GM12878 (cell line): Measurements from ENCODE around the gene KLRC2. TPM values are rescaled to one million over a fixed set of nuclear protein-coding genes. Genes with fewer than 3 reads are reported as not detected.

ENCODE experiments used
- ATAC-seq: fragments of 200-7000 bp; cut with Tn5 transposase; 3 replicates; pipeline ENCODE4 v1.9.1; 2020; ENCODE audit warnings: mild to moderate bottlenecking, moderate library complexity
- BruUV-seq: library from RNA; stranded (reverse); fragments of 400-500 nt; replicated peaks from 2 replicates; lab custom pipeline; 2021; lab: Mats Ljungman, UMichigan
- CTCF ChIA-PET: fragments of 300-600 bp; sonication (Branson Sonifier 250); formaldehyde crosslinking; extraction: SDS; loops from one replicate; lab custom pipeline; 2021; ENCODE audit warnings: inconsistent platforms; lab: Yijun Ruan, JAX
- POLR2A ChIA-PET: fragments of 350-600 bp; formaldehyde crosslinking; extraction: SDS; loops from one replicate; lab custom pipeline; 2021; ENCODE audit warnings: inconsistent platforms; lab: Charles Lee
- RAD21 ChIA-PET: fragments of 300-600 bp; sonication (Branson Sonifier 250); formaldehyde crosslinking; loops from one replicate; lab custom pipeline; 2023; ENCODE audit warnings: antibody characterized with exemption; ENCODE audit not compliant: unreplicated experiment; lab: Charles Lee
- SMC1A ChIA-PET: fragments of 300-600 bp; sonication (Branson Sonifier 250); formaldehyde crosslinking; loops from one replicate; lab custom pipeline; 2023; ENCODE audit not compliant: unreplicated experiment, uncharacterized antibody; lab: Charles Lee
- DNase-seq: peaks from one replicate; pipeline ENCODE4 v3.0.0-alpha.2; 2011; ENCODE audit warnings: low read depth, low spot score
- FAIRE-seq: peaks from 3 replicates; lab custom pipeline; 2011; peaks lifted over from hg19 to GRCh38; lab: Jason Lieb, UNC
- H2AFZ ChIP-seq: 2 replicates; pipeline ENCODE4 v1.6.0; 2011; ENCODE audit warnings: low read depth, low read length, control low read depth; ENCODE audit not compliant: control insufficient read depth
- H3K27ac ChIP-seq: 2 replicates; pipeline ENCODE4 v1.5.1; 2011; ENCODE audit warnings: control low read depth; ENCODE audit not compliant: control insufficient read depth, insufficient read depth
- H3K27me3 ChIP-seq, 2 experiments: replicated peaks in 1 of 2; 2 replicates each; pipeline versions ENCODE4 v1.6.0 to v1.6.1; 2011; ENCODE audit warnings: low read length in 1 of 2; ENCODE audit not compliant: control insufficient read depth in 2 of 2, insufficient read depth in 2 of 2
- H3K36me3 ChIP-seq, 2 experiments: 2 replicates each; pipeline ENCODE4 v1.5.1; 2011; ENCODE audit warnings: low read length in 1 of 2; ENCODE audit not compliant: control insufficient read depth in 2 of 2, insufficient read depth in 2 of 2
- H3K4me1 ChIP-seq: 2 replicates; pipeline ENCODE4 v1.6.1; 2011; ENCODE audit warnings: mild to moderate bottlenecking, low read length, moderate library complexity, mixed read lengths; ENCODE audit not compliant: control insufficient read depth, insufficient read depth
- H3K4me2 ChIP-seq: 2 replicates; pipeline ENCODE4 v1.6.0; 2011; ENCODE audit warnings: control low read depth; ENCODE audit not compliant: control insufficient read depth, insufficient read depth
- H3K4me3 ChIP-seq: fragments of 200-600 bp; sonication (generic); 2 replicates; pipeline ENCODE4 v1.5.1; 2016
- H3K79me2 ChIP-seq: 2 replicates; pipeline ENCODE4 v1.6.0; 2011; ENCODE audit warnings: low read length; ENCODE audit not compliant: control insufficient read depth, insufficient read depth
- H3K9ac ChIP-seq: 2 replicates; pipeline ENCODE4 v1.8.0; 2011; ENCODE audit warnings: low read length, control low read depth, mixed read lengths; ENCODE audit not compliant: control insufficient read depth, insufficient read depth
- H3K9me3 ChIP-seq: replicated peaks from 3 replicates; pipeline ENCODE4 v1.5.1; 2011; ENCODE audit warnings: mild to moderate bottlenecking, low read length; ENCODE audit not compliant: control insufficient read depth, insufficient read depth
- H4K20me1 ChIP-seq: 2 replicates; pipeline ENCODE4 v1.6.0; 2011; ENCODE audit not compliant: control insufficient read depth, insufficient read depth
- DPF2 ChIP-seq: fragments of 450-650 bp; IDR thresholded peaks from 2 replicates; pipeline ENCODE4 v1.6.1; 2017; ENCODE audit warnings: mild to moderate bottlenecking
- FOXM1 ChIP-seq: IDR thresholded peaks from 2 replicates; pipeline ENCODE4 v1.6.1; 2012; ENCODE audit warnings: low read depth, mild to moderate bottlenecking, inconsistent platforms, low read length, moderate library complexity
- IKZF1 ChIP-seq: fragments of 450-650 bp; conservative IDR thresholded peaks from 2 replicates; pipeline ENCODE4 v1.6.1; 2017; ENCODE audit warnings: antibody characterized with exemption, mild to moderate bottlenecking
- MEF2B ChIP-seq: fragments of 450-650 bp; IDR thresholded peaks from 2 replicates; pipeline ENCODE4 v1.6.1; 2018; ENCODE audit warnings: mild to moderate bottlenecking, moderate library complexity; ENCODE audit not compliant: partially characterized antibody, poor library complexity, severe bottlenecking
- NFYA ChIP-seq: IDR thresholded peaks from 2 replicates; pipeline ENCODE4 v1.6.1; 2011; ENCODE audit warnings: low read depth, mild to moderate bottlenecking, low read length, improper control_type of control experiment, borderline replicate concordance
- NR2C2 ChIP-seq: IDR thresholded peaks from 2 replicates; pipeline ENCODE4 v1.6.1; 2011; ENCODE audit warnings: borderline replicate concordance, low read depth; ENCODE audit not compliant: control insufficient read depth, insufficient read length
- REST ChIP-seq: IDR thresholded peaks from 2 replicates; pipeline ENCODE4 v1.6.1; 2012; ENCODE audit warnings: mild to moderate bottlenecking, low read depth, low read length
- RUNX3 ChIP-seq: IDR thresholded peaks from 2 replicates; pipeline ENCODE4 v1.6.1; 2012; ENCODE audit warnings: low read length, inconsistent platforms
- SMC3 ChIP-seq: IDR thresholded peaks from 2 replicates; pipeline ENCODE4 v1.6.1; 2011; ENCODE audit warnings: low read length, improper control_type of control experiment, borderline replicate concordance
- STAT3 ChIP-seq: IDR thresholded peaks from 2 replicates; pipeline ENCODE4 v1.6.1; 2011; ENCODE audit warnings: low read depth, low read length, improper control_type of control experiment
- WRNIP1 ChIP-seq: IDR thresholded peaks from 2 replicates; pipeline ENCODE4 v1.6.1; 2011; ENCODE audit warnings: low read depth, low read length, improper control_type of control experiment, borderline replicate concordance
- YY1 ChIP-seq: IDR thresholded peaks from 2 replicates; pipeline ENCODE4 v1.6.1; 2011; ENCODE audit warnings: low read depth, mild to moderate bottlenecking, low read length
- WGBS: methylation state at CpG from one replicate; pipeline ENCODE4 v1.1.6; 2016; ENCODE audit warnings: low lambda C conversion rate; ENCODE audit not compliant: insufficient replicate concordance, insufficient coverage; ENCODE audit errors: missing lambda C conversion rate; 5-methylcytosine and 5-hydroxymethylcytosine counted together
- in situ Hi-C: fragments of 300-500 bp; cut with MboI; formaldehyde crosslinking; loops from 9 replicates; pipeline ENCODE4 v1.14.3; 2018; ENCODE audit warnings: mixed read lengths
- intact Hi-C: fragments of 100-400 bp; cut with micrococcal nuclease; formaldehyde crosslinking; loops from one replicate; pipeline ENCODE4 v1.14.2; 2022; ENCODE audit not compliant: unreplicated experiment
- polyA plus RNA-seq, 11 experiments: library from polyadenylated mRNA; depleted of rRNA in 4 of 11; unstranded in 6 of 11; stranded (reverse) in 5 of 11; fragments of >200 nt; fragmentation: Nextera tagmentation in 4 of 11; fragmentation: Illumina TruSeq in 1 of 11; extraction: Ambion mirVana in 4 of 11; extraction: Trizol in 1 of 11; gene quantifications; 1 replicate in 1 of 11; 2 replicates in 10 of 11; pipeline versions ENCODE4 v1.2.1 to v1.2.3, GENCODE V29; 2011 to 2016; ENCODE audit warnings: inconsistent platforms in 2 of 11, missing spikeins in 2 of 11, low read depth in 1 of 11
- total RNA-seq, 4 experiments: library from RNA; depleted of rRNA in 3 of 4; stranded (reverse); fragments of >200 nt in 3 of 4; fragmentation: Illumina TruSeq in 1 of 4; extraction: Trizol in 1 of 4; gene quantifications; 2 replicates each; pipeline versions ENCODE4 v1.2.1 to v1.2.3, GENCODE V29; 2013 to 2021
- TF ChIP-seq, protein P1 (sequence below): IDR thresholded peaks from 2 replicates; pipeline ENCODE4 v1.6.1; 2012; ENCODE audit warnings: low read depth, low read length, improper control_type of control experiment
- TF ChIP-seq, protein P2 (sequence below): fragments of 450-650 bp; conservative IDR thresholded peaks from 2 replicates; pipeline ENCODE4 v1.6.1; 2017; ENCODE audit warnings: mild to moderate bottlenecking, moderate library complexity
- TF ChIP-seq, protein P3 (sequence below): IDR thresholded peaks from 2 replicates; pipeline ENCODE4 v1.6.1; 2012; ENCODE audit warnings: low read length, inconsistent platforms
- TF ChIP-seq, protein P4 (sequence below): IDR thresholded peaks from 2 replicates; pipeline ENCODE4 v1.6.1; 2012; ENCODE audit warnings: low read depth, low read length, improper control_type of control experiment

The KLRC2 gene
- total and polyA plus RNA-seq, 10 of the 15 experiments (the other 5 are each of a cell fraction or from before 2014, with no cell fraction given), result 0.15 to 0.40 (median 0.20) TPM; not detected in 5

- no peak overlapping the region for H3K9ac ChIP-seq
- H3K36me3 ChIP-seq, result no peaks in the 10 kb centered on the region
- ChIA-PET CTCF (interaction anchor here (1.0 to 2.1 kb wide), 5 partner anchors 8 to 62 kb away, joined by 3 to 13 read pairs (median 4); partner anchors contain the start of gene KLRC4), RAD21 (interaction anchor here (1.4 to 6.7 kb wide), 3 partner anchors 18 to 28 kb away, joined by 4 to 75 read pairs (median 6); no protein-coding TSS in a partner anchor), SMC1A (interaction anchor here (0.6 to 4.1 kb wide), 12 partner anchors 8 to 157 kb away, joined by 3 to 67 read pairs (median 4); partner anchors contain the start of gene KLRC4), POLR2A (interaction anchor here (1.1 to 2.6 kb wide), 2 partner anchors 29 to 150 kb away, joined by 4 to 24 read pairs; no protein-coding TSS in a partner anchor)
- BruUV-seq, result no TSS peak
- 65% methylated on average over 3 of the region's 3 CpGs for WGBS
- H3K27me3 ChIP-seq, result no peaks in the 10 kb centered on the region
- in situ Hi-C loops (no loop called here), intact Hi-C loops (loop anchor here (10.0 kb wide), 1 partner anchor 282 kb away; the partner anchor contains the start of gene STYK1)
- no peak overlapping the region for H3K27ac ChIP-seq
- ATAC-seq (no peak), FAIRE-seq (no peak), DNase-seq (no peak)
- no peak overlapping the region for H2AFZ ChIP-seq
- no peak overlapping the region for H3K4me3 ChIP-seq
- no peaks in the 10 kb centered on the region for H4K20me1 ChIP-seq
- H3K79me2 ChIP-seq, result no peaks in the 10 kb centered on the region
- peaks cover 9% of the 10 kb centered on the region; the same call in 1 of the 2 replicates for H3K4me1 ChIP-seq
- H3K9me3 ChIP-seq, result no peaks in the 10 kb centered on the region; the same call in 2 of the 3 replicates
- H3K4me2 ChIP-seq, result no peak overlapping the region
- TF ChIP-seq, protein P1, sequence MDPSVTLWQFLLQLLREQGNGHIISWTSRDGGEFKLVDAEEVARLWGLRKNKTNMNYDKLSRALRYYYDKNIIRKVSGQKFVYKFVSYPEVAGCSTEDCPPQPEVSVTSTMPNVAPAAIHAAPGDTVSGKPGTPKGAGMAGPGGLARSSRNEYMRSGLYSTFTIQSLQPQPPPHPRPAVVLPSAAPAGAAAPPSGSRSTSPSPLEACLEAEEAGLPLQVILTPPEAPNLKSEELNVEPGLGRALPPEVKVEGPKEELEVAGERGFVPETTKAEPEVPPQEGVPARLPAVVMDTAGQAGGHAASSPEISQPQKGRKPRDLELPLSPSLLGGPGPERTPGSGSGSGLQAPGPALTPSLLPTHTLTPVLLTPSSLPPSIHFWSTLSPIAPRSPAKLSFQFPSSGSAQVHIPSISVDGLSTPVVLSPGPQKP, result no peak
- TF ChIP-seq REST, result no peak
- TF ChIP-seq, protein P2, sequence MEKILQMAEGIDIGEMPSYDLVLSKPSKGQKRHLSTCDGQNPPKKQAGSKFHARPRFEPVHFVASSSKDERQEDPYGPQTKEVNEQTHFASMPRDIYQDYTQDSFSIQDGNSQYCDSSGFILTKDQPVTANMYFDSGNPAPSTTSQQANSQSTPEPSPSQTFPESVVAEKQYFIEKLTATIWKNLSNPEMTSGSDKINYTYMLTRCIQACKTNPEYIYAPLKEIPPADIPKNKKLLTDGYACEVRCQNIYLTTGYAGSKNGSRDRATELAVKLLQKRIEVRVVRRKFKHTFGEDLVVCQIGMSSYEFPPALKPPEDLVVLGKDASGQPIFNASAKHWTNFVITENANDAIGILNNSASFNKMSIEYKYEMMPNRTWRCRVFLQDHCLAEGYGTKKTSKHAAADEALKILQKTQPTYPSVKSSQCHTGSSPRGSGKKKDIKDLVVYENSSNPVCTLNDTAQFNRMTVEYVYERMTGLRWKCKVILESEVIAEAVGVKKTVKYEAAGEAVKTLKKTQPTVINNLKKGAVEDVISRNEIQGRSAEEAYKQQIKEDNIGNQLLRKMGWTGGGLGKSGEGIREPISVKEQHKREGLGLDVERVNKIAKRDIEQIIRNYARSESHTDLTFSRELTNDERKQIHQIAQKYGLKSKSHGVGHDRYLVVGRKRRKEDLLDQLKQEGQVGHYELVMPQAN, result no peak
- TF ChIP-seq, protein P3, sequence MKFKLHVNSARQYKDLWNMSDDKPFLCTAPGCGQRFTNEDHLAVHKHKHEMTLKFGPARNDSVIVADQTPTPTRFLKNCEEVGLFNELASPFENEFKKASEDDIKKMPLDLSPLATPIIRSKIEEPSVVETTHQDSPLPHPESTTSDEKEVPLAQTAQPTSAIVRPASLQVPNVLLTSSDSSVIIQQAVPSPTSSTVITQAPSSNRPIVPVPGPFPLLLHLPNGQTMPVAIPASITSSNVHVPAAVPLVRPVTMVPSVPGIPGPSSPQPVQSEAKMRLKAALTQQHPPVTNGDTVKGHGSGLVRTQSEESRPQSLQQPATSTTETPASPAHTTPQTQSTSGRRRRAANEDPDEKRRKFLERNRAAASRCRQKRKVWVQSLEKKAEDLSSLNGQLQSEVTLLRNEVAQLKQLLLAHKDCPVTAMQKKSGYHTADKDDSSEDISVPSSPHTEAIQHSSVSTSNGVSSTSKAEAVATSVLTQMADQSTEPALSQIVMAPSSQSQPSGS, result no peak
- TF ChIP-seq SMC3, result no peak
- TF ChIP-seq, protein P4, sequence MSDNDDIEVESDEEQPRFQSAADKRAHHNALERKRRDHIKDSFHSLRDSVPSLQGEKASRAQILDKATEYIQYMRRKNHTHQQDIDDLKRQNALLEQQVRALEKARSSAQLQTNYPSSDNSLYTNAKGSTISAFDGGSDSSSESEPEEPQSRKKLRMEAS, result no peak
- TF ChIP-seq NR2C2, result no peak
- no peak for TF ChIP-seq MEF2B
- no peak for TF ChIP-seq STAT3
- no peak for TF ChIP-seq YY1
- TF ChIP-seq WRNIP1, result no peak
- TF ChIP-seq DPF2, result no peak
- no peak for TF ChIP-seq NFYA
- no peak for TF ChIP-seq FOXM1
- TF ChIP-seq IKZF1, result no peak
- no peak for TF ChIP-seq RUNX3
These were observed 42.5 kb downstream of the KLRC2 start for GRCh38 chr12:10393291-10393690.
